ENCODE data around the gene SELP.

GRCh38 chr1:169586067-169586394 lies 43.9 kb downstream of the SELP start:
- no peak for TF ChIP-seq CTCF (IDR thresholded peaks at IDR 0.05; ENCODE audit: low read depth, low read length)
- TF ChIP-seq EZH2phosphoT487 (IDR thresholded peaks at IDR 0.05; ENCODE audit: low read depth): no peak
